ENCODE measurements around the gene GOLIM4.

GRCh38 chr3:168006584-168006983 lies 89.1 kb downstream of the GOLIM4 start:
- TF ChIP-seq CTCF (IDR thresholded peaks at IDR 0.05; ENCODE audit: low read depth, low read length) (no peak), EZH2phosphoT487 (IDR thresholded peaks at IDR 0.05; ENCODE audit: low read depth) (no peak)
